Activated T-cell treated with anti-CD3 and anti-CD28 coated beads for 1 hour (primary cell): ENCODE results near the gene MIS12.

Source experiments
- DNase-seq: peaks from one replicate; pipeline ENCODE4 v3.0.0-alpha.2; 2020; ENCODE audit warnings: low read depth

Gene MIS12, protein sequence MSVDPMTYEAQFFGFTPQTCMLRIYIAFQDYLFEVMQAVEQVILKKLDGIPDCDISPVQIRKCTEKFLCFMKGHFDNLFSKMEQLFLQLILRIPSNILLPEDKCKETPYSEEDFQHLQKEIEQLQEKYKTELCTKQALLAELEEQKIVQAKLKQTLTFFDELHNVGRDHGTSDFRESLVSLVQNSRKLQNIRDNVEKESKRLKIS

DNA sequence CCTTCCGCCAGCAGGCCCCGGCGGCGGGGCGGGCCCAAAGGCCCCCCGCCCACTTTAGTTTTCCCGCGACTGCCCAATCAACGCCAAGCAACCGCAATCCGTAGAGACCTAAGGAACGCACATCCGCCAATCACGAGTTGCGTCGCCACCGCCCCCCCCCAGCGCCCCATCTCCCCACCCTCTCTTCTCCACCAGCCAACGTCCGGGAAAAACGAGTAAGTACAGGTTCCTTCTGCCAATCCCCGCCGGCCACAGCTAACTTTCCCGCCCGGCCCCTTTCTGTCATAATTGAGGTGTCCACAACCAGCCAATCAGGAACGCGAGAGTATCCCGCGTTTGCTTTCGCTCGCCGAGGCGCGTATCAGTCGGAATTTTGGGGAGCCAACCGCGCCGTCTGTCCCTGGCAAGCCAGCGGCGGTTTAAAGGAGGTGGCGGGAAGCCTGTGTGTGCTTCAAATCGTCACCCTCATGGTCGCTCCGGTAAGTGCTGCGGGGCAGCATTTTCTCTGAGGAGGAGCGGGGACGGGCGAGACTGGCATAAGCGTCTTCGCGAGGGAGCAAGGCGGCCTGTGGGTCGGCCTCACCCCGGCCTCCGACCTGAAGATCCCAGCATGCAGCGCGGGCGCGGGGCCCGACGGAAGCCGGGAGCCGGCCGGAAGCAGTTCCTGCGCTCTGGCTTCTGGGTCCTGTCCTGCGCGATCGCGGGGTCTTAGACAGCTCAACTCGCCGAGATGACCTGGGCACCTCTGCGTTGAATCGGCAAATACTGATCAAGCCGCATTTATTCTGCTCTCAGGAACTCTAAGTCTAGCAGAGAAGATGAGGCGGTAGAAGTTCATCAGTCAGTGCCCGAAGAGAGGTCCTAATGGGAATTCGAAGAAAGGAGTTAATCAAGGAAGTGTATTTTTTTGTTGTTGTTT lies at the start of gene MIS12:
Gene MIS12, plus strand, starts transcription at position 361 of the 919 bp plus-strand sequence. CDS start 2,297 bp downstream, outside the sequence.
- peak; percentile 95 for DNase-seq

DNA sequence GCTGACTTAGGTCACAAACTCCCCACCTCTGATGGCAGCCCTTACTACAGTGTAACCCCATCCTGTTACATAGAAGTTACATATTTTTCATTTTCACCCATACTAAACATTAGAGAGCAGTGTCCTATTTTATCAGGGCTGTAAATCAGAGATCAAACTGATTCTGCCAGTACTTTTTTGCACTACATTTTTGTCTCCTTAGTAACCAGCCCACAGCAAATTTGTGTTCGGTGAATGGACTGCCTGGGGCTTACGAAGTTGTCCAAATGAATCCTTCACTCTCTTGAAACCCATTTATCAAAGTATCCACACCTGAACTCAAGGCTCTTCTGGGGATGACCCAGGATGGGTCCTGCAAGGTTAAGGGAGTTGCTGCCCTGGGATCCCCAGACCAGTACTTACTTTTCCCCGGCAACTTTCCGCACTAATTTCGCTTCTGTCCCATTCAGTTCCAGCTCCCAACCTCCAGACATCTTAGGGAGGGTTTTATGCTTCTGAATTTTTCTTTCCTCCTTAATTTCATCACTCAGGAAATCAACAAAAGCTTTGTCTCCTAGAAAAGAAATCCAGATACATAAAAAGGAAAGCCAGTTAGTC lies 48.5 kb upstream of the MIS12 start:
- DNase-seq: no peak

DNA sequence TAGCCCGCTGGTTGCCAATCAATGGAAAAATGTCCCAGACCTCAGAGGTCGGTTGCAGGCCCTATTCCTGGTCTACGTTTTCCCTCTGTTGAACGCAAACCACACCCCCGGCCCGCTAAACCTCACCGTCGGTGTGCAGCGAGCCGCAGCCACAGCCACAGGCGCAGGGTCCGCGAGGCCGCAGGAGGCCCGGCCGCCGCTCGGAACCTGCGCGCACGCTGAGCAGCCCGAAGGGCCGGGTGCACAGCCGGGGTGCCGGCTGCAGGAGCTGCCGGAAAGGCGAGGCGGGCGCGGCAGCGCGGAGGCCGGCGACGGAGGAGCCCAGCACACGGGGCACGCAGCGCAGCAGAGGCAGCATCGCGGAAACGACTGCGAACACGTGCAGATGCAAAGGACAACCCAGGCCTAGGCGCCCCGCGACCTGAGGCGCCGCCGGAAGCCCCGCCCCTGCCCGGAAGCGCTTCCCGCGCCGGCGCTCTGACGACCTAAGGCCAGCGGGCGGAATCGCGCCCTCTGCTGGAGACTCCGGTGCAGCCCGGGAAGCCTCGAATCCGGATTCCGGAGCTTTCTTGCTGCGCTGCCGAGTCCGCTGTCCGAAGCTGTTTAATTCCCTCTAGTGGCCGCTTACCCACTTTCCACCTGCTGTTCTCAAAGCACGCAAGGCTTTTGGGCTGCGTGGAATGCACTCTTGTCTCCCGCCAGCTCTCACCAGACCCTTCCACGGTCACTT lies 47.5 kb upstream of the MIS12 start, which contains the start of gene C1QBP:
Gene C1QBP, minus strand, starts transcription at position 440 of the 730 bp plus-strand sequence. Its CDS starts 82 bp downstream, at position 358.
- peak; percentile 88 for DNase-seq

DNA sequence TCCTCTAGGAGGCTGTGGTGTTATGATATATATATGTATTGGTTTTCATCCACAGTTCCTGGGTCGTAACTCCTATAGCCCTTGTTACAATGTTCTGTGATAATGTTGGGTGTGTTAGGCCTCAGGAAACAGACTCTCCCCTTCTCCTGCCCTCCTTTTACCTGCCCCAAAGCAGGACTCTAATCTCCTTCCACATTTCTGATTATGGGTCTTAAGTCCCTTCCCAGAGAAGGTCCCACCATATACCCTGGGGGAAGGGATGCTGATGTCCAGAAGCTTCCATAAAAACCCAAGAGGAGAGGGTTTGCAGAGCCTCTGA lies 47.0 kb upstream of the MIS12 start:
- no peak for DNase-seq

DNA sequence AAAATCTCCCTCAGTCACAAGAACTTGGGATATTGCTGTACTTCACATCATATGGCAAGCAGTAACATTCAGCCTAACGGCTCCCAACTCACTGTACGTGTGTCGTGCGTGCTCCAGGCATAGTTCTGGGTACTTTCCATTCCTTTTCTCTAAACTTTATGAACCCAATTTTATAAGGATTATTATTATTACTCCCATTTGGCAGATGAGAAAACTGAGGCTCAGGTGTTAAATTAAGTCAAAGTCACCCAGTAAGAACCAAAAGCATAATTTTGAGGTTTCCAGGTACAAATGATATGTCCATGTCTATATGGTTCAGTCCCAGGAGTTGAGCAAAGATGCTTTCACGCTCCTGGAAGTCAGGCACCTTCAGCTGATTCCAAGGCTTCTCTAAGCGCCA lies 42.6 kb upstream of the MIS12 start:
- no peak for DNase-seq

DNA sequence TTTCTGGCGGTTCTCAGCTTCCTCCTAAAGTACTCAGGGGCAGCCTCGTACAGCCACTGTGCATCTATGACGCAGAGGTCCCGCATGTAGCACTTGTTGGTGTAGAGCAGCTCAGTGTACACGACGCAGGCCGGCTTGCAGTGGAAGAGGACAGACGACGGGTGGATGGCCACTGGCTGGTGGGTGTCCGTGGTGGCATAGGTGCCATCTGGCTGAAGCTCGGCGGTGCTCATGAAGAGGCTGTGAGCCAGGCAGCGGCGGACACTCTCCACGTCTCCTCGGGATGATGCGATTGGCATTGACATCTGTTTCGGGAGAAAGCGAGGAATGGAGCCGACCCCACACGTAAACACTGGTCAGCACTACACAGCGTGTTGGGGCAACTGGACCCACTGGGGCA lies 42.2 kb upstream of the MIS12 start:
- no peak for DNase-seq

DNA sequence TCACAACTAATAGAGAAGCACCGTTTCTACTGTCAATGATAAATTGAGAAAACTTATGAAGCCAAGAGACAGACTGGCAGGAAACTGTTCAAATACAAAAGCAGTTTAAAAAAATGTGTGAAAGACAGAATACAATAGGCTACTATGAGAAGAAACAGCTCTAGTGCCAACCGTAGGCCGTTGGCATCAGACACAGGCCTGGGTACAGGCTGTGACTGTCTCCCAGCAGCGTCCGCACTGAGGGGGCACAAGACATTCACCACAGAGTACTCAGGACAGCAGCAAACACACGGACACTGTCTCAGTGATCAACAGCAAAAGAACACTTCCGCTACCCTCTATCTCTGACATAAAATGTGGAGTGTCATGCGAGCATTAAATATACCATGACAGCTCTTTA lies 39.6 kb upstream of the MIS12 start:
- no peak for DNase-seq

DNA sequence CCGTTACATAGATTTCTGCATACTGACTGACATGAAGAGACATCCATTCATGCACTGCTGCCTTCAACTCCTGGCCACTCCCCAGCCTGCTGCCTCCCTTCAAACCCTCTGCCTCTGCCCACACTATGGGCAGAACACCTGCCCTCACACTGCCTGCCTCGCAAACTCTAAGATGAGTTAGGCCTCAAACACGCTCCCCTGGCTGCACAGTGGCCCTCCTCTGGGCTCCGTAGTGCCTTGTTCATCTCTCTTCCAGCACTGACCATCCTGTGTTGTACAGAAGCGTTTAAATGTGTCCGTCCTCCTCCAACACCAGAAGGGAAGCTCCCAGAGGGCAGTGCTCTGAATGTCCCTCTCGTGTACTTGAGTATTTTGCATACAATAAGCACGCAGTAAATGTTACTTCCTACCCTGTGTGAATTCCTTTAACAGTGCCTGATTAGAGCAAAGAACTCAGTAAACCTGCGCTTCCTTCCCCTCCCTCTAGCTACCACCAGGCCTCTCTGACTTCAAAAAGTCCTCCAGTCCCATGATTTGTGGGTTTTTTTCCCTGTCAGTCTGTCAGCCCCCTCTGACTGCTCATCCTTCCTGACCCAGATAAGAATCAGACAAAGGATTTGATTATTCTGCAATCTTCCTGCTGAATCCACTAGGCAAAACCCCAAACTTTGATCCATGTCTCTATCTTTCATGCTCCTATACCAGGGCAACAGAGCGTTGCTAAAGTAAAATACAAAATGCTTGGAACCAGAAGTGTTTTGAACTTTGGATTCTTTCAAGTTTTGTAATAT lies 21.5 kb upstream of the MIS12 start:
- DNase-seq: no peak

DNA sequence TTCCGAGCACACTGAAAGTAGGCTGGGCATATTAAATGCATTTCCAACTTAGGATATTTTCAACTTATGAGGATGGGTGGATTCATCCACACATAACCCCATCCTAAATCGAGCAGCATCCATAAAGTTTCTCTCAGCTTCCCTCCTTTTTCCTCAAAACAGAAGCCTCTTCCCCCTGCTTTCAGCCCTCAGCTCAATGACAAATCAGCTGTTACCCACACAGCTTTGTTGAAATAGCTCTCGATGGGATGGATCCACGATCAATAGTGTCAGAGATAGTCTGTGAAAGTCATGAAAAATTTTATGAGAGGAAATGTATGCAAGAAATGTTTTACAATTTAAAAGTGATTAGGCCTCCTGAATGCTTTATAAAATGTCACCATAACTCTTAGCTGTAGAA lies 20.1 kb upstream of the MIS12 start:
- no peak for DNase-seq

DNA sequence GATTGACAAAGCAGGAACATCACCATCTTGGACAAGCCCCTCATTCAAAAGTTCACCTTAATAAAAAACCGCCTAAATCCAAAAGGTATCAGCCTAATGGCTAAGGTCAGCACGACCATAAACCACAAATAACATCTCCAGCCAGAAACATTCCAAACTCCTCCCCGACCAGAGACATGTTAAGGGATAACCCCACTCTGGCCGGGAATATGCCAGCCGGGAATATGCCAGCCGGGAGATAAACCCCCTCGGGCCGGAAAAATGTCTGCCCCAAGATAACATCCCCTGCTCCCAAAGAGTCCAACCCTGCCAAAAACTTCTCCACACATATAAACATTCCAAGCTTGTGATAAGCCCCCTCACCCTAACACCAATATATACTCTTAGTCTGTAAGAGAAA lies 18.9 kb upstream of the MIS12 start:
- no peak for DNase-seq

DNA sequence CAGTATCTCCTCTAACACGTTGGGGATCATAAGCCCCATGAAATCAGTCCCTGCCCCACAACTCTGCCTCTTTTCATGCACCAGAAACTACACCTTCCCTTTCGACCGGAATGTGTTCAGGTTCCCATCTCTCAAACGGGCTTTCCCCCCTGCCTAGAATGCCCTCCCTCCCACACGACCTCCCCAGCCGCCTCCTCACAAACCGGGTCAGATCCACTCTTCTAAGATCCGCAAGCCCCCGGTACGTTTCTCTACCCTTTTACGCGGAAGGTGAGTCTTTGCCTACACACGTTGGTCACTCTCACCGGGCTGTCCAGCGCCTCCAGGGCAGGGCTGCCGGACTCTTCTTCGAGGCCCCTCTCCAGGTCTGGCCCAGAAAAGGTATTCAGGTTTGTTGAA lies 18.3 kb upstream of the MIS12 start:
- no peak for DNase-seq

DNA sequence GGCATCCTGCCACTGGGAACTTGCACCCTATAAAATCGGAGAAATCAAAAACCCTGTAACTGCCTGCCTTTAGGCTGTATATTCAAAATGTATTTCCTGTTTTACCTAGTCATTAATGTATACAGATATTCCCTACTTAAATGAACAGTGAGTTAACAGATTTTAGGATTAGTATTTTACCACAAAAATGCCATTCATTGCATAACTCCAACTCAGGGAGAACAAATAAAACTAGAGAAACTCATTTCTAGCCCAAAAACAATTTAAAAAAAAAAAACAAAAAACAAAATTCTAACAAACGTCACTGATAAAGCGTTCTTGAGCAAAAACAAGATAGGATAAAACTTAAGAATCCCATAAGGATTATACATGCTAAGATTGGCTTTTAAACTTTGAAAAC lies 13.9 kb upstream of the MIS12 start:
- no peak for DNase-seq

DNA sequence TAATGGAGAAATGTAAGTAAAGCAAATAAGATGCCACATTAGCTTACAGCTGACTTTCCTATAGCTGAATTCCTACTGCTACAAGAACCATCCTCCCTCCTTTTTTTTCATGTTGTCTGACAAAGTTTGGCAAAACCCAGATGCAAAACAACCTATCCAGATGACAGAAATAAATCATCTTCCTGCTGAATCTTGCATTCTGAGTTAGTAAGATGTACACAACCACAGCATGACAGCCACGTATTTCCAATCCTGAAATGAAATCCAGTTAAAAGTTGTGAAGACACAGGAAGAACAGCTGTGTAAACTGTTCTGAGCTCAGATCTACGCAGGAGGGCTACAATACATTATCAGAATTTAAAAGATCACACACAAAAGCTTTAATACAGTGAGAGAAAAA lies 12.5 kb upstream of the MIS12 start:
- no peak for DNase-seq

DNA sequence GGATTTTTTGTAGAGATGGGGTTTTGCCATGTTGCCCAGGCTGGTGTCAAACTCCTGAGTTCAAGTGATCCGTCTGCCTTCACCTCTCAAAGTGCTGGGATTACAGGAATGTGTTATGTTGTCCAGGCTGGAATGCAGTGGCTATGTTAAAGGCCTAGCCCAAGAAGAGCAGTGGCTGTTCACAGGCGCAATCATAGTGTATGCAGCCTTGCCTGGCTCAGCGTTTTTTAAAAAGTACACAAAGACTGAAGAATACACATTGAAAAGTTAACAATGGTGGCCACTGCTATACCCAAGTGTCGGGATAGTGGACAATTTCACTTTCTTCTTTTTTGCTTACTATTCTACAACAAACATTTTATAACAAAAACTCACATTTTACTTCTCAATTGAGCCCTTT lies 7.4 kb upstream of the MIS12 start:
- no peak for DNase-seq

DNA sequence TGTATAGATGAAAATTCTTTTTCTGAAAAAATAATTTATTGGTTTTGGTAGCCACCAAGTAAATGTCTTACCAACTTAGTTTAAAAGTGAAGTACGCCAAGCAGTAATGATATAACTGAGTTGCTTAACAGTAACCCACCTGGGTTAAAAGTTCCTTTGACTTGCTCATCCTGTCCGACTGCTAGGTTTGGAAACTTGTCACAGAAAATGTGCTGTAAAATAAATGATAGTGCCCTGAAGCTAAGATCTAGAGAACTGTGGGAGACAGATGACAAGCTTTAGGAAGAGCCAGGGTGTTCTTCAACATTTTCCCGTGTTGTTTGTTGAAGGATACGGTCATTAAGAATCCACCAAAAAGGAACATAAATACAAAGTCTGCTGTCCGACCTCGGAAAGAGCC lies 5.4 kb upstream of the MIS12 start:
- DNase-seq: no peak

DNA sequence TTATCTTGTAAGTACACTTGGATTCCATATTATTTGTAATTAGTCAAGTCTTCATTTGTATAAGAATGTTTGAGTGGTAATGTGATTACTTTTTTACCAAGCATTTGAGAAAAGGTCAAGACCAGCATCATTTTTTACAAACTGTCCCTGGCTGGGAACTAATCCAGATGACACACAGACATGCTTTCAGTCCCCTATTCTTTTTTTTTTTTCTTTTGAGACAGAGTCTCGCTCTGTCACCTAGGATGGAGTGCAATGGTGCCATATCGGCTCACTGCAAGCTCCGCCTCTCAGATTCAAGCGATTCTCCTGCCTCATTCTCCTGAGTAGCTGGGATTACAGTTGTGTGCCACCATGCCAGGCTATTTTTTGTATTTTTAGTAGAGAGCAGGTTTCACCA lies 4.9 kb upstream of the MIS12 start:
- DNase-seq: no peak

DNA sequence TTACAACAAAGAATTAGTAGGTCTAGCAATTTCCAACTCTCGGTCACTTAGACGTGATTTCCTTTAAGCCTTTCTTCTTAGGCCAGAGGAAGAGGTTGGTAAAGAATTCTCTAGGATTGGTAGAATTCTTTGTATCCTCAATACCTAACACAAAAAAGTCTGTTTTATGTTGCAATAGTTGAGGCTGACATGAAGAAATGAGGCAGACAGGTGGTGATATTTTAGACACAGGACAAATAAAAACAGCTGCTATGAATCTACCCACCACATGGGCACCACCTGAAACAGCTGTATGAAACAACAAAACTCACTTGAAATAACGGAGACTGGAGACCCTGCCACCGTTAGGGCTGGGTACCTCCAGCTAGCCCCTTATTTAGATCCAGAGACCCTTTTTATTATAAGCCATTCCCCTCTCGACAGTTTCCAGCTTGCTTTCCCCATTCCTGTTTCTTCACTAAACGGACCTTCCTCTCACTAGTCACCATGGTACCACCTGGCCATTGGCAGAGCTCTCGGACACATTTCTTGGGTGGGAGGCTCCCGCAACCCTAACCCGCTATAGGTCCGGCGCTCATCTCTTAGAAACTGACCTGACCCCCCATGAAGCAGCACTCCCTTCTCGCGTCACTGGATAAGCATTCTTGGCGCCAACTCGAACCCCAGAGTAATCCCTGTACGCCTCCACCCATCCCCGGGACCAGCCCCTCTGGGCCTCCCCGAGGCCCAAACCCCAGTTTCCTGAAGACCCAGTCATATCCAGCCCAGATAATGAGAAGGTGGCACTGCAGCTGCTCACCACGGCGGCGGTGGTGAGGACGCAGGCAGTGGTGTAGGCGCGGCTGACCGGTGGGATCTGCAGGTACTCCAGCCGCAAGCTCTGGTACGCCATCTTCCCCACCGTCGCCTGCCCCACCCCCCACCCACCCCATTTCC lies 828 bp upstream of the MIS12 start, which contains the start of gene DERL2:
Gene DERL2, minus strand, starts transcription at position 909 of the 936 bp plus-strand sequence. Its CDS starts 17 bp downstream, at position 892.
- DNase-seq: no peak

DNA sequence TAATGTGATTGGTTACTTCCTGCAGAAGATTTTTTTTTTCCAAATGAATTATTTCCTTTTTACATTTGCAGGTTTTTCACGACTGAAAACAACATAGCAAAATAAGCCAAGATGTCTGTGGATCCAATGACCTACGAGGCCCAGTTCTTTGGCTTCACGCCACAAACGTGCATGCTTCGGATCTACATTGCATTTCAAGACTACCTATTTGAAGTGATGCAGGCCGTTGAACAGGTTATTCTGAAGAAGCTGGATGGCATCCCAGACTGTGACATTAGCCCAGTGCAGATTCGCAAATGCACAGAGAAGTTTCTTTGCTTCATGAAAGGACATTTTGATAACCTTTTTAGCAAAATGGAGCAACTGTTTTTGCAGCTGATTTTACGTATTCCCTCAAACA lies 2.4 kb downstream of the MIS12 start:
- DNase-seq: no peak

DNA sequence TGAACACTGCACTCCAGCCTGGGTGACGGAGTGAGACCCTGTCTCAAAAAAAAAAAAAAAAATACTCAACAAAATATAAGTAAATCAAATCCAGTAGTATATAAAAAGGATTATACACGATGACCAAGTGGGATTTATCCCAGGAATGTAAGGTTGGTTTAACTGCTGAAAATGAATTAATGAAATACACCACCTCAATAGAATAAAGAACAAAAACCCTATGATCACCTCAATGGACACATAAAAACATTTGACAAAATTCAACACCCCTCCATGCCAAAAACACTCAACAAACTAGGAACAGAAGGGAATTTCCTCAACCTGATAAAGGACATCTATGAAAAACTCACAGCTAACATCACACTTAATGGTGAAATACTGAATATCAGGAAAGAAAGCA lies 6.6 kb downstream of the MIS12 start:
- DNase-seq: no peak

DNA sequence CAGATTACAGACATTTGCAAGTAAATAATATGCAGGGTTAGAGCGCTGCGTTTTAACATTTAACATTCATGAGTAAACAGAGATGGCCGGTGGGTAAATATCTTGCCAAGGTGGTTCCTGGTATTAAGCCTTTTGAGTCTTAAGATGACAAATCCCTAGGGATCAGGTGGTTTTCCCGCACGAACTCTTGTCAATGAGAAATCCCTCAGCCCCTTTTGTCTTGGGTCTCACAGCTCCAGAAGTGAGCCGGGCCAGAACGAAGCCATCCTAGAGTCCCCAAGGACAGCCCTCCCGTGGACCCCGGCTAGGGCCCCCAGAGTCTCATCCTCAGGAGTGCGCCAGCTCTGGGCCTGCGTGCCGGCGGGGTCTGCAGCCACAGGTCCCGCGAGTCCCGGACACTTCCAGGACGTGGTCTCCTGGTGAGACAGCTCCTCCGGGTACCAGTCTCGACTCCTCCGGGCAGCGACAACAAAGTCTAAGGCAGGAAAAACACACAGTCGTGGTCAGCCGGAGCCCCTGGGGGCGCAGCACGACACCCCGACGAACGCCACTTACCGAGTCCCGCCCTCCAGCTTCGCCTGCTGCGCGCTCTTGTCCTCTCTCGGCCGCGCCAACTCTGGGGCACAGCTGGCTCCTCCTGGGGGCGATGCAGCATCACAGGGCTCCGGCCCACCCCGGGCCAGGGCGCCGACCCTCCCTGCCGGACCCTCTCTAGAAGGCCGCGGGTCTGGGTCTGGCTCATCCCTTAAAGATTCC lies 13.3 kb downstream of the MIS12 start:
- no peak for DNase-seq
